HAP-1 (cell line): ENCODE data around the gene PLCB1.

Experiments
- DNase-seq, 2 experiments: peaks; one replicate each; pipeline ENCODE4 v3.0.0-alpha.2; 2016 to 2020; ENCODE audit warnings: low spot score in 2 of 2
- H3K27me3 ChIP-seq: fragments of 250-450 bp; sonication (Bioruptor Pico); 2 replicates; pipeline ENCODE4 v1.5.1; 2020; ENCODE audit warnings: low read depth, mild to moderate bottlenecking, moderate library complexity
- H3K36me3 ChIP-seq: fragments of 250-450 bp; sonication (Bioruptor Pico); replicated peaks from 2 replicates; pipeline ENCODE4 v1.5.1; 2020; ENCODE audit warnings: mild to moderate bottlenecking
- H3K4me1 ChIP-seq: fragments of 250-450 bp; sonication (Bioruptor Pico); 2 replicates; pipeline ENCODE4 v1.5.1; 2020; ENCODE audit warnings: mild to moderate bottlenecking
- H3K4me3 ChIP-seq: fragments of 250-450 bp; sonication (Bioruptor Pico); 2 replicates; pipeline ENCODE4 v1.5.1; 2020; ENCODE audit warnings: mild to moderate bottlenecking, moderate library complexity
- H3K9me3 ChIP-seq: fragments of 250-450 bp; sonication (Bioruptor Pico); 2 replicates; pipeline ENCODE4 v1.5.1; 2020; ENCODE audit warnings: mild to moderate bottlenecking, moderate library complexity
- in situ Hi-C: fragments of 300-500 bp; cut with MboI; formaldehyde crosslinking; loops from 3 replicates; pipeline ENCODE4 v1.14.3; 2020; ENCODE audit warnings: low sequenced_read_pairs, inconsistent platforms, mixed read lengths

PLCB1 gene

DNA sequence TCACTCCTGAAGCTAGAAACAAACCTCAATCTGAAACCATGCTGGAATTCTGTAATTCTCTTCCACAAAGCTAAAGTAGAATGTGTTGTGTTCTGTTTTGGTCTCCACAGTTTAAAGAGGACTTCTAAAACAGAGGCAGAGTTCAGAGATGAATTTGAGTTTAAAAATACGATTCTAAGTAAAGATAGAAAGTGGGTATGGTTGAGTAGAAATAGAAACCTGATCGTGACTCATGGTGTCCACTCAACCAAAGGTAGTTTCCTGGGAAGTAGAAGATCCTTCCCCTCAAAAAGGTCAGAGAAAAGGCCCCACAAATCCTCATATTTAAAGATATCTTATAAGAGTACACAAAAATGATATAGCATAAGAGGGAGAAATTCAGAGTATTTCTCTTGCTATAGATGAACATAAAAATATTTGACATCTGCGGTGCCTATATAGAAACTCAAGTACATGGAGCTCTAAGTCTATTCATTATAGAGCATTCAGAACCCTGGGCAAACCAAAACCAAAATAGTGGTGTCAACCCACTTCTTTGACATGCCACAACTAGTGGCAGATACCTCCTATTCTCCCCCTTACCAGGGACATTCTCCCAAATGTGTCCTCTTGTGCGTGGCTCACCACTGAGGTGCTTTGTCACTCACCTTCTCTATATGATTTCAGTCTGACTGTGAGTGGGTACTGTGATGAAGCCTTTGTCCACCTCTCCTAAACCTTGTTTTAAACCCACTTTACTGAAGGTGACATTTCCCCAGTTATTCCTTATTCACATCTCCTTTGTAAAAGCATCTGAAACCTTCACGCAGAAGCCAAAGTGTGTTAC lies 84.5 kb downstream of the PLCB1 start:
- Histone ChIP-seq H3K4me1 (no peaks in the 10 kb centered on the region; the same call in 1 of the 2 replicates), H3K27me3 (no peaks in the 10 kb centered on the region), H3K4me3 (no peak overlapping the region), H3K9me3 (no peaks in the 10 kb centered on the region), H3K36me3 (no peaks in the 10 kb centered on the region)
- in situ Hi-C loops, result no loop called here
- no peak for DNase-seq

DNA sequence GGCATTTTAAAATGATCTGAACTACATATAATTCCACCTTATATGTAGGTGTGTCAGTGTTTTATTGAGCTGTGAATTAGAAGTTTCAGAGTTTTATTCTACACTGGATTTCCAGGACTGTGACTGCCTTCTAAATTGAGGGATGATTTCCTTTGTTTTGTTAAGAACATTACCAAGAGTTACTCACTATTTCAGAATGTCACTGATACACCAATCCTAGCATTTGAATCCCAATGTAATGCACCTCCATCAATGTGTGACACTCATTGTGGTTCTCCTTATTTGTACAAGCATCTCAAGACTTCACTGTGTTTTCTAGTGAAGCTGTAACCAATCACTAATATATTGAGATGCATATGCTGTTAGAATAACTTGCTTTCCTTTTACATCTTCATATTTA lies 86.8 kb downstream of the PLCB1 start:
- Histone ChIP-seq H3K36me3 (no peaks in the 10 kb centered on the region), H3K9me3 (no peaks in the 10 kb centered on the region), H3K4me1 (peaks cover 2% of the 10 kb centered on the region; the same call in 1 of the 2 replicates), H3K27me3 (no peaks in the 10 kb centered on the region), H3K4me3 (no peak overlapping the region)
- no peak for DNase-seq
- in situ Hi-C loops, result no loop called here

DNA sequence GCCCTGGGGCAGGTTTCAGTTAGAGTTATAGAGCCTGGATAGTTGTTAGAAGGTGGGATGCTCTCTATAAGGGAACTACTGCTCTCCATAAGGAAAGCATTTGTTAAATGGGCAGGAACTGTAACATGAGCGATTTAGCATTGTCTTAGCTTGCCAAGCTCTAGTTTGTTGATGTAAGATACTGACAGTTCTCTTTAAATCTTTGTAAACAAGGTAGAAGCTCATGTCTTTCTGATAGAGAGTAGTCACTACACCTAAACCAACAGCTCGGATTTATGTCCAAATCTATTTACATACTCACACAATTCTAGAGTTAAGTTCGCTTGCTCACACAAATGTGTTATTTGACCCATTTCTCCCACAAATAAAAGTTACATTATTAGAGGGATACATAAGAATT lies 87.3 kb downstream of the PLCB1 start:
- no peaks in the 10 kb centered on the region for H3K36me3 ChIP-seq
- no peaks in the 10 kb centered on the region for H3K9me3 ChIP-seq
- peaks cover 2% of the 10 kb centered on the region; the same call in 1 of the 2 replicates for H3K4me1 ChIP-seq
- H3K4me3 ChIP-seq, result no peak overlapping the region
- H3K27me3 ChIP-seq, result no peaks in the 10 kb centered on the region
- in situ Hi-C loops, result no loop called here
- no peak for DNase-seq

DNA sequence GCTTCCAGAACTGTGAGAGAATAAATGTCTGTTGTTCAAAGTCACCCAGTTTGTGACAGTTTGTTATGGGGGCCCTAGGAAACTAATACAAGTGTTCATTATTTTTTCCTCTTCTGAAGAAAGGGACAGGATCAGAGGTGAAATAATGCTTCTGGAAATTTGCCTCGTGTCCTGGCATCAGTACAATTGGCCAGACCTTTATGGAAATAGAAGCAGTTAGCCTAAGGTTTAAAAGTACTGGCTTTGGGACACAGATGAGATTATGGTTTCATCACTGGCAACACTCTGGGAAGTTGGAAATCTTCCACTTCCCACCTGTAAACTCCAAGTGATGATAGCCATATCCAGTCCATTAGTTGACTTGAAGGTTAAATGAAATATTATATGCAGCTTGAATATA lies 88.7 kb downstream of the PLCB1 start:
- Histone ChIP-seq H3K4me1 (0 out of 2 replicates have a peak, but pooled peaks cover 2% of the 10 kb centered on the region), H3K9me3 (no peaks in the 10 kb centered on the region), H3K4me3 (no peak overlapping the region), H3K27me3 (no peaks in the 10 kb centered on the region), H3K36me3 (no peaks in the 10 kb centered on the region)
- no peak for DNase-seq
- in situ Hi-C loops, result no loop called here

DNA sequence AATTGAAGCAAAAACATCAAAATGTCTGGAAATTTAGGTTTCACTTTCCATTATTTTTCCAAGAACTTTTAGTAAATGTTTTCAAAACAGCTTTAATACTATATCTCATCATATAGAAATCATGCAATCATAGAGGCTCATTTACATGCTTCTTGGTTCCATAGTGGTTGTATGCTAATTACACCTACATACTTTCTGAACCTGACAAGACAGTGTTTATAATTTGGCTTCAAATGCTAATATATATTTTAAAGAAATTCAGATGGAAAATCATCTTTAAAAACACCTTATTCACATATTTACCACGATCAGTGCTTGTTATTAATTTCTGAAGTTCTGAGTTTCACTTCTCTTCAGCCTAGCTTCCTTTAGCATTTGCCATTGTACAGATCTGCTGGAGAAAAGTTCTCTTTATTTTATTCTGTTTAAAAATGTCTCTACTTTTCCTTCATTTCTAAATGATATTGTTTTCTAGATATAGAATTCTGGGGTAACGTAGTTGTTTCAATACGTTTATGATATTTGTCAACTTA lies 89.9 kb downstream of the PLCB1 start:
- H3K4me3 ChIP-seq, result no peak overlapping the region
- H3K9me3 ChIP-seq, result no peaks in the 10 kb centered on the region
- no peaks in the 10 kb centered on the region for H3K27me3 ChIP-seq
- 0 out of 2 replicates have a peak, but pooled peaks cover 2% of the 10 kb centered on the region for H3K4me1 ChIP-seq
- in situ Hi-C loops, result no loop called here
- no peak for DNase-seq
- no peaks in the 10 kb centered on the region for H3K36me3 ChIP-seq

DNA sequence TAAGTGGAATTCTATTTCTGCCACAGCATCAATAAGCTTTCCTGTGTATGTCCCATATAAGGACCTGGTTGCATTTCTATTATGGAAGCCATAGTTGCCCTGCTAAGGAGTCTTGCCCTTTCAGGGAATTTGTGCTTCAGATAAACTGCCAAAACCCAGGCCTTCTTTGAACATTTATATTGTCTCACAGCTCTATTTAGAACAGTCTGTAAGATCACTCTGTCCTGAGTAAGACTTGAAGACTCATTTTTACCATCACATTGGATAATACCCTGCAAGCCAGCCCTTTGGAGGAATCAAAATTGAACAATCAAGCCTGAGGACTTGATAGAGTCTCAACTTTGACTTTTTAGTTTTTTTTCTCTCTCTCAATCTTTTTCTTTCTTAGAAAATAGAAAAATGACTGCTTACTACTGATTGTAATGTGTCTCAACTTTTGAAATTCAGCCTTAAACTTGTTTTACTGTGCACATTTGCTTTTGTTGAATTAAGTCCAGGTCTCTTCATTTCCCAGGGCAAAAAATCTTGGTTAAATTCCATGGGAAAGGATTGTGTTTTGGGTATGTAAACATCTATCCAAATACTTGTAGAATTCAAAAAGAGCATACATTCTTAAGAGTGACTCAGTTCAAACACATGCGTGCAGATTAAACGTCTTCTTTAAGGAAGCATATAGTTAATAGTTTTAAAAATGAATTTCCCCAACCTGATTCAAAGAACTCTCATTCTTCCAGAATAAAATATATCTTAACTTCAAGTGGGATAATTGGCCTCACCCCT lies 91.2 kb downstream of the PLCB1 start:
- Histone ChIP-seq H3K4me1 (0 out of 2 replicates have a peak, but pooled peaks cover 2% of the 10 kb centered on the region), H3K36me3 (no peaks in the 10 kb centered on the region), H3K27me3 (no peaks in the 10 kb centered on the region), H3K4me3 (no peak overlapping the region), H3K9me3 (no peaks in the 10 kb centered on the region)
- DNase-seq, result no peak
- in situ Hi-C loops, result no loop called here

DNA sequence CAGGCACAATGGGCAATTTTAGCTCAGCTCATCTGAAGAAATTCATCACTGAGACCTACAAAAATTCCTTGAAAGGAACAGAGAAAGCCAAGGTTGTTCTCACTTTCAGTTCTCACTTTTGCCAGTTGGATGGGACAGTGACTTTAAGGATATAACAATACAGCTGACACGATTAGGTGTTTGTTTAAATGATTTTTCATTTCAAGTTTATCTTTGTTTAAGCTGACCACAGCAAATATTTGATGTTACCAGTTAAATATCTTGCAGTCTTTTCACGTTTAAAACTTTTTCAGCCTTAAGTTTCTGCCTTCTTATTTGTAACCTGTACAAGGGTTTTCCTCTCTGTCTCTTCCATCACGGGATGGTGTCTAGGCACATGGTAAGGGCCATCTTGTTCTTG lies 93.6 kb downstream of the PLCB1 start:
- no peak for DNase-seq
- H3K9me3 ChIP-seq, result no peaks in the 10 kb centered on the region

DNA sequence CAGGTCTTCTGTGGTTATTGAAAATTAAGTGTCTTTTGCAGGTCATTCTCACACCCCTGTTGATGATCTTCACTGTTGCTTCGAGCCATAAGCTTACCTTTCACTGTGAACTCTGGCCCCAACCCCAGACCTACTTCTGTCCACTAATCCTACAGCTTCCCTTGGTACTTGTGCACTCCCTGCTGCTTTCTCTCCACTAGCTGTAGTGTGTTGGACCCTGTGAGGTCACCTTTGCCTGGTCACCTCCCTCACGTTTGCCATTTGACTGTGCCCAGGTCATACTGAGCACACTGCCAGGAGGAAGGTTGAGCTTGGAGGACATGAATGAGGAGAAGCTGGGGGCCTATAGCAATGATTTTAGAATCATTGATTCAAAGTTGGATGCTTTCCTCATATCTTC lies 94.0 kb downstream of the PLCB1 start:
- no peaks in the 10 kb centered on the region for H3K9me3 ChIP-seq
- H3K4me1 ChIP-seq, result 0 out of 2 replicates have a peak, but pooled peaks cover 2% of the 10 kb centered on the region
- in situ Hi-C loops, result no loop called here
- no peak overlapping the region for H3K4me3 ChIP-seq
- no peak for DNase-seq
- H3K27me3 ChIP-seq, result no peaks in the 10 kb centered on the region
- H3K36me3 ChIP-seq, result no peaks in the 10 kb centered on the region

More for the DNA sequence above, 93.6 kb downstream of the PLCB1 start:
- Histone ChIP-seq H3K27me3 (no peaks in the 10 kb centered on the region), H3K4me1 (0 out of 2 replicates have a peak, but pooled peaks cover 2% of the 10 kb centered on the region), H3K4me3 (no peak overlapping the region), H3K36me3 (no peaks in the 10 kb centered on the region)
- in situ Hi-C loops, result no loop called here

DNA sequence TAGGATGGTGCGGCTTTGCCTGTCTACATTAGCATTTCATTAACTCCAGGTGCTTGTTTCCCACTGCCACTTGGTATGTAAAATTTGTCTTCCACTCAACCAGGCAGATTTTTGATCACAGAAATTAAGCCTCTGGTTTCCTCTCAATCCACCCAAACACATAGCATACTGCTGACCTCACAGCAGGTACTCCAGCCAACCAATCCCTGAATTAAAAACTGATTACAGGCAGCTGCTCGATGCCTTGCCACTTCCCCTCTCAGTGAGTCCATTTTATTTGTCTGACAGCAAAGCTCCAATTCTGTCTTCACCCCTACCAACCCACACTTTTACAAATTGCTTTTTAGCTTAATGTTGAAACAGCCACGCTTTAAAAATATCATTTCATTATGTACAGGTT lies 95.2 kb downstream of the PLCB1 start:
- Histone ChIP-seq H3K4me1 (0 out of 2 replicates have a peak, but pooled peaks cover 2% of the 10 kb centered on the region), H3K4me3 (no peak overlapping the region), H3K9me3 (no peaks in the 10 kb centered on the region), H3K36me3 (no peaks in the 10 kb centered on the region), H3K27me3 (no peaks in the 10 kb centered on the region)
- no peak for DNase-seq
- in situ Hi-C loops, result no loop called here

DNA sequence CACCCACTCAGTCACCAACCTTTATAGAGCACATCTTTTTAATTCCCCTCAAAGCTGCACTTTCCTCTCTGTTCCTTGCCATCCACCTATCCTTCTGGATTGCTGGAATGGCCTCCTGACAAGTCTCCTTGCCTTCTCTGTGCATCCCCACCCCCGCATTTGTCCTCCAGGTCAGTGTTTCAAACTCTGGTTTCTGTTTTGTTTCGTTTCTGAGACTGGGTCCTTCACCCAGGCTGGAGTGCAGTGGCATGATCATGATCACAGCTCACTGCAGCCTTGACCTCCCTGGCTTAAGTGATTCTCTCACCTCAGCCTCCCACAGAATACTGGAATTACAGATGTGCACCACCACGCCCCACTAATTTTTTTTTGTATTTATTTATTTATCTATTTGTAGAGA lies 96.2 kb downstream of the PLCB1 start:
- Histone ChIP-seq H3K4me1 (0 out of 2 replicates have a peak, but pooled peaks cover 2% of the 10 kb centered on the region), H3K9me3 (no peaks in the 10 kb centered on the region), H3K27me3 (no peaks in the 10 kb centered on the region), H3K4me3 (no peak overlapping the region), H3K36me3 (no peaks in the 10 kb centered on the region)
- no peak for DNase-seq
- in situ Hi-C loops, result no loop called here

DNA sequence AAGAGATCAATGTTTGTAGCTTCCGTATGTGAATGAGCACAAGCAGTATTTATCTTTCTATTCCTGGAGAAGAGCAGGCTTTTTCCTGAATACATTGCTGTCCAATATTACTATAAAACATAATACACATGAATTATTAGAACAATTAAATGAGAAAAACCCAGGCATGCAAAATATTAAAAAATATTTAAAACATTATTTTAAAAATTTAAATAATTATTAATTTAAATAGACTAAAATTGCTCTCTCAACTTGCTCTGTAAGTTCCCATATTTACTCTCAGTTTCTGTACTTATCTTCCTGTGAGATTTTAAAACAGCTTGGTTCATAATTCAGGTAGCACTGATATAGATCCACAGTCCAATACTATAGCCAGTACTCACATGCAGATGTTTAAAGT lies 97.0 kb downstream of the PLCB1 start:
- H3K4me3 ChIP-seq, result no peak overlapping the region
- DNase-seq, result no peak
- H3K36me3 ChIP-seq, result no peaks in the 10 kb centered on the region
- H3K9me3 ChIP-seq, result no peaks in the 10 kb centered on the region
- in situ Hi-C loops, result no loop called here
- H3K27me3 ChIP-seq, result no peaks in the 10 kb centered on the region
- no peaks in the 10 kb centered on the region for H3K4me1 ChIP-seq

DNA sequence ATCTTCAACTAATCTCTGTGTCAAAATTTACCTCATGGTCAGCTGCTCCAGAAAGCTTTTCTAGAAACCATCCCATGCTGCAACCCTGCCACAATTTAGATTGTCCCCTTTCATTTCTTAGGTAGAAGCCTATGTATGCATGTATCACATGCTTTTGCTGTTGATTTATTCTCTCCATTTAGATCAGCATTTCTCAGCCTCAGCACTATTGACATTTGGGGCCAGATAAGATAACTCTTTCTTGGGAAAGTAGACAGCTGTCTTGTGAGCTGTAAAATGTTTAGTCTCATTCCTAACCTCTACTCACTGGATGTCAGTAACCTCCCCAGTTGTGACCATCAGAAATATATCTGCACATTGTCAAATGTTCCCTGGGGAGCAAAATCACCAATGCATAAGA lies 99.0 kb downstream of the PLCB1 start:
- H3K27me3 ChIP-seq, result no peaks in the 10 kb centered on the region
- H3K36me3 ChIP-seq, result no peaks in the 10 kb centered on the region
- no peak for DNase-seq
- no peak overlapping the region for H3K4me3 ChIP-seq
- H3K4me1 ChIP-seq, result no peaks in the 10 kb centered on the region
- in situ Hi-C loops, result no loop called here
- H3K9me3 ChIP-seq, result no peaks in the 10 kb centered on the region

DNA sequence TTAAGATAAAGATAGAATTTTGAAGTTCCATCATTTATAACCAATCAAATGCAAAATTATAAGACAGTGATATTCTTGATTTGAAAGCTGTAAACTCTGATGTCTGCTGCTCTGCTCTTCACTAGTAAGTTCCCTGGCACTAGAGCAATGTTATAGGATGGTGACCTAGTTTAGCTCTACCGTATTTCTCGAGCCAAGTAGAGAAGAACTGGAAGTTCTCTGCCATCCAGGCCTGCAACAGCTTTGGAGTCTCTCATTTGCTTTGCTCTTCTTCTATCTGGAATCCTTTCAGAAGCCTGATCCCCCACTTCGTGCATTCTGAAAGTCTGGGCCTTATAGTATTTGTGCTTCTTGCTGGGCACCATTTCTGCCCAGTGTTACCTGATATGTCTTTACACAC lies 100.3 kb downstream of the PLCB1 start:
- Histone ChIP-seq H3K36me3 (no peaks in the 10 kb centered on the region), H3K4me1 (no peaks in the 10 kb centered on the region), H3K4me3 (no peak overlapping the region), H3K27me3 (no peaks in the 10 kb centered on the region), H3K9me3 (no peaks in the 10 kb centered on the region)
- DNase-seq, result no peak
- in situ Hi-C loops, result no loop called here

DNA sequence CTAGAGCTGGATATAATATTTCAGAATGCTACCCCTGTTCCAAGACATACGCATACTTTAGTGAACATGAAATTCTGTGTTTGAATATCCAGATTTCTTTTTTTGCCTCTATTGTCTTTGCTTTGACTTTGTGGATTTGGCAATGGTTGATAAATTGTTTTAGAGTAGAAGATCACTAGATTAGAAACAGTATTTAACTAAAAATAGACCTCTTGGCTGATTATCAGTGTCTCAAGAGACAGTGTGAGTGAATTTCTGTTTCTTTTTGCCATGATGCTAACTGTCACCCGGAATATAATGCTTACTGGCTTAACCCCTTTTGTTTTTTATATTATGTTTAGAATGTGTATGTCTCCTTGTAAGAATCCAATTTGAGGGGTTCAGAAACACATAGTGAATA lies 102.5 kb downstream of the PLCB1 start:
- Histone ChIP-seq H3K36me3 (no peaks in the 10 kb centered on the region), H3K27me3 (no peaks in the 10 kb centered on the region), H3K4me1 (no peaks in the 10 kb centered on the region), H3K9me3 (no peaks in the 10 kb centered on the region), H3K4me3 (no peak overlapping the region)
- DNase-seq, result no peak
- in situ Hi-C loops, result no loop called here
